Measurements from ENCODE around the gene ELAC1.
"Not testable (repeated sequence)": the region's sequence is repeated elsewhere in the genome, so short reads cannot be mapped to it uniquely, and the experiment has no call there.

Gene ELAC1, protein sequence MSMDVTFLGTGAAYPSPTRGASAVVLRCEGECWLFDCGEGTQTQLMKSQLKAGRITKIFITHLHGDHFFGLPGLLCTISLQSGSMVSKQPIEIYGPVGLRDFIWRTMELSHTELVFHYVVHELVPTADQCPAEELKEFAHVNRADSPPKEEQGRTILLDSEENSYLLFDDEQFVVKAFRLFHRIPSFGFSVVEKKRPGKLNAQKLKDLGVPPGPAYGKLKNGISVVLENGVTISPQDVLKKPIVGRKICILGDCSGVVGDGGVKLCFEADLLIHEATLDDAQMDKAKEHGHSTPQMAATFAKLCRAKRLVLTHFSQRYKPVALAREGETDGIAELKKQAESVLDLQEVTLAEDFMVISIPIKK

DNA sequence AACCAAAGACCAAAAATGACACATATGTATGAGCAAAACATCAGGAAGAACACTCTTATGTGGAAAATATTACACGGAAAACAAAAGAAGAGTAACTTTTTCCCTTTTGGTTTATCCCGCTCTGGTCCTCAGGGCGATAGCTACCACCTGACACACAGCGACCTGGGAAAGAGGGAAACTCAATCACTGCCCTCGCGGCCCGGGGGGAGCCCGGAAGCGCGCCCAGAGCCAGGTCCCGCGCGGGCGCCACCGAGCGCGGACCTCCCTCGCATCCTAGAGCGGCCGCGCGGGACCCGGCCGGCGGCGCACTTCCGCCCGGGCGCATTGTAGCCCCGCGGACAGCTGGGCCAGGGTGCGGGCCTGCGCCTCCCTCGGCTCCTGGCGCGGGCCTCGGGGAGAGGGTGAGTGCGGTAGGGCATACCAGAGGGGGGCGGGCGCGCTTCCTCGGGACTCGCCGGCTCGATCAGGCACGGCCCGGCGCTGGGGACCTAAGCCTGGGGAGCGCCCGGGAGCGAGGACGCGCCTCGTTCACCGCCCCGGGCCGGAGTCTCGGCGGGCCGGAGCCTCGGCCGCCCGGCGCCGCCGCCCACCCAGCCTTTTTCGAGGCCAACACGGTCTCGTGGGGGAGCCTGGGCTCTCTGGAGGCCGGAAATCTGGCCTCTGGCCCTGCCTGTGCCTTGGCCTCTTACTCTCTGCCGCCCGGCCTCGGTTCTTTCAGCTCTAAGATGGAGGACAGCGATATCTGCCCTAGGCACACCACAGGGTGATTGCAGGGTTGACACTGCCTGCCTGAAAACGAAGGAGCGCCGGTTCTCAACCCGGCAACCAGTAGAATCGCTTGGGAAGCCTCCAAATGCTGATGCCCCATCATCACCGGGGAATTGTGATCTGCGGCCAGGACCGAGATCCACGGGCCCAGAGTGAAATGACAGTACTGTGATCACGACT, at the start of gene ELAC1:
Gene ELAC1, plus strand, starts transcription at position 327 of the 948 bp plus-strand sequence. CDS start 6,365 bp downstream, outside the sequence.
- peak in 50 of 51 donors; percentile 17 to 84 (median 65) for DNase-seq

GRCh38 chr18:50918153-50918552, 49.7 kb upstream of the ELAC1 start:
- no peak for DNase-seq

DNA sequence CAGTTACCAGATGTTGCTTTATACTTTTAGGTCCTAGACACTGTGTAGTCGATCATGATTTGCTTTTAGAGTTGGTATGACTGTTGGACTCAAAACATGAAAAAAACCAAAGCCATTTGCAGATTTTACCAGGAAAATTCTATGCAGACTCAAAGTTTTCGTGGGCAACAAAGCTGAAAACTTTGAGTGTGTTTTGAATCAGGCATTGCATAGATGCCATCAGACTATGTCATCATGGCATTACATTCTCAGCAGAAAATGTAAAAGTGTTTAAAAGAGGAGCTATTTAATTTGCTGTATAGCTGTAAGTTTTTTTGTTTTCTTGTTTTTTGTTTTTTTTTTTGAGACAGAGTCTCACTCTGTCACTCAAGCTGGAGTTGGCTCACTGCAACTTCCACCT, 43.5 kb upstream of the ELAC1 start:
- no peak for DNase-seq

DNA sequence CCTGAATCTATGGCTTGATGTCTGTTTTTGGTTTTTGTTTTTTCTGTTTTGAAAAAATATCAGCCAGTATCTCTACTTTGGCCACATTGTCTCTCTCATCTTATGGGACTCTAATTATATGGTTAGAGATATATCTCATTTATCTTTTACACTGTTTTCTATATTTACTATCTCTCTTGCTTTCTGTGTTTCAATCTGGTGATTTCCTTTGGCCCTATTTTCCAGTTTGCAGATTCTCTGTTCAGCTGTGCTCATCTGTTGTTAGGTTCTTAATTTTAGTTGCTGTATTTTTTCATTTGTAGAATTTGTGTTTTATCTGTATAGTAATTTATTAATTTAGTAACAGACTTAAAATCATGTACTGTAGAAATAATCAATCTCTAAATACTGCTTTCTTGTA, 41.3 kb upstream of the ELAC1 start:
- DNase-seq, result no peak

GRCh38 chr18:50928551-50928950, 39.3 kb upstream of the ELAC1 start:
- DNase-seq, result no peak

DNA sequence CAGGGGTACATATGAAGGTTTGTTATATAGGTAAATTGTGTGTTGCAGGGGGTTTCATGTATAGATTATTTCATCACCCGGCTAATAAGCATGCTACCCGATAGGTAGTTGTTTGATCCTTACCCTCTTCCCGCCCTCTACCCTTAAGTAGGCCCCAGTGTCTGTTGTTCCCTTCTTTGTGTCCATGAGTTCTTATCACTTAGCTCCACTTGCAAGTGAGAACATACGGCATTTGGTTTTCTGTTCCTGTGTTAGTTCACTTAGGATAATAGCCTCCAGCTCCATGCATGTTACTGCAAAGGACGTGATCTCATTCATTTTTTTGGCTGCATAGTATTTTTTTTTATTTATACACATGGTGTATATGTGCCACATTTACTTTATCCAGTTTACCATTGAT, 34.2 kb upstream of the ELAC1 start:
- DNase-seq, result no peak

DNA sequence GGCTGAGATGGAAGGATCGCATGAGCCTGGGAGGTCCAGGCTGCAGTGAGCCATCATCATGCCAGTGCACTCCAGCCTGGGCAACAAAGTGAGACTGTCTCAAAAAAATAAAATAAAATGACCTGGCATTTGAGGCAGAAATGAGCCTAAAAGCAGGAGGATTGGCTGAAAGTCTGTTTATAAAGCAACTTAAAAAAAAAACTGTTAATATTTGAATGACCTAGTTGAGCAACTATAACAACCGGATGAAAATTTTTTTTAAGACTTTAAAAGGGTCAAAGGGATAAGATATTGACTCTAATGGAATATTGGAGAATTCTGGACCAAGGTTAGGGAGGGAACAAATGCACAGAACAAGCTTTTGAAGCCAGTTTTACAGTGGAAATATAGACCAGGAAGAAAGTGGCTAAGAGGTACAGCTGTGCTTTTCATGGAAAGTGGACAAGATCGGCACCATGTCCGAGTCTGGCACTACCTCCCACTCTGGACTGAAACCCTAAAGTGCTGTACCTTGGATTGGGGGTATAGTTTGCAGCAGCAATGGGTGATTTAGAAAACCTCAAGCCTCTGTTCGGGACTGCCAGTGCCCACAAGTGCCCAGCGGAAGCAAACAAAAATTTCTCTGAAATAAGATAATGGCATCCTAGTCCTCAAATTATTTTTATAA, 33.2 kb upstream of the ELAC1 start:
- DNase-seq, result no peak

GRCh38 chr18:50935493-50936191, 32.2 kb upstream of the ELAC1 start:
- no peak for DNase-seq

DNA sequence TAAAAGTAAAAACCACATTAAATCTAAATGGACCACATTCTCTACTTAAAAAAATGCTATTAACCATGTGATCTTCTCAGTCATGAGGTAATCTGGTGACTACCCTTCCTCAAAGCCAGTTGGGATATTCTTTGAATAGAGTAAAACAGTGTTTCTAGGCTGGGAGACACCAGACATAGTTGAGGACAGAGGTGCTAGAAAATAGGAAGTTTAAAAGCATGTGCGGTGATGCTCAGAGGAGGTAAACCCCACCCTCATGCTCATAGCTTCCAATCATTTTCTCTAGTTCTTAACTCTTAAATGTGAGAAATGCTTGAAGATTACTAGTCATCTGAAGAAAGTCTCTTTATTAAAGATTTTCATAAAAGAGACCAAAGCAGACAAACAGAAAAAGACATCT, 30.7 kb upstream of the ELAC1 start:
- DNase-seq, result no peak

GRCh38 chr18:50938912-50939311, 28.9 kb upstream of the ELAC1 start:
- no peak for DNase-seq

DNA sequence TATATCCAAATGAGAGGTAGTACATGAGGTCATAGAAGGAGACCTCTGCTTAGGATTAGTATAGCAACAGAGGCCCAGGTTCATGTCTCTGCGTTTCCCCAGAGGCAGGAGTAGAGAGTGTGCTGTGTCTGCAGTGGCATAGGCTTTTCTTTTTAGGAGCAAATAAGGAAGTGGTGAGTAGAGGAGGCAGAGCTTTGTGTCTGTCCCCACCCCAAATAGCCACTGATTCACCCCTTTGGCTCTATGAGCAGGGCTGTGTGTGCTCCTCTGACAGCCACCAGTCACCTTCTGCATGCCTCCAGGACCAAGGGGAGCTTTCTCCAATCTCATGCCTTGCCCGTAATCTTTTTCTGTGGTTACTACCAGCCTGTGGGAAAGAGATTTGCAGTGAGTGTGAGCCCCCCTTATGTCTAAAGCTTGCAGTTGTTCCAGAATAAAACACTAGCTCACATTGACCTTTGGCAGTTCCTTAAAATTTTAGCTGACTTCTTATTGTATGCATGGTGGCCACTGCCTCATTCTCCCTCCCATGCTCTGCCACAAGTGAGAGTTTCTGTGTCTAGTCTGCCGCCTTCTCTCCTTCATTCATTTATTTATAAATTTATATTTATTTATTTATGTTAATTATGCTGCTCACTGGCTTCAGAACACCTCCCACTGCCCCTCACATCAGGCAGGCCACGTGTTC, 23.5 kb upstream of the ELAC1 start:
- peak in 3 of 51 donors; percentile 3 to 7 (median 6) for DNase-seq

DNA sequence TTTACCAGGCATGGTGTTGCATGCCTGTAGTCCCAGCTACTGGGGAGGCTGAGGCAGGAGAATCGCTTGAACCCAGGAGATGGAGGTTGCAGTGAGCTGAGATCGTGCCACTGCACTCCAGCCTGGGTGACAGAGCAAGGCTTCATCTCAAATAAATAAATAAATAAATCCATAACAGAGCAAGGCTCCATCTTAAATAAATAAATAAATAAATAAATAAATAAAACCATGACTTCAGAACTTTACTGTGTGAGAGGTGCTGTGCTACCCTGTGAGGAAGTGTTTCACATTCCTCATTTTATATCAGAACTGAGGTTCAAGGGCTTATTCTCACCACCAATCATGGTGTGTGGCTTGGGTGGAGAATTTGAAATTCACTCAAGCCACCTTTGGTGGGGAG, 21.9 kb upstream of the ELAC1 start:
- not testable (repeated sequence) for DNase-seq

DNA sequence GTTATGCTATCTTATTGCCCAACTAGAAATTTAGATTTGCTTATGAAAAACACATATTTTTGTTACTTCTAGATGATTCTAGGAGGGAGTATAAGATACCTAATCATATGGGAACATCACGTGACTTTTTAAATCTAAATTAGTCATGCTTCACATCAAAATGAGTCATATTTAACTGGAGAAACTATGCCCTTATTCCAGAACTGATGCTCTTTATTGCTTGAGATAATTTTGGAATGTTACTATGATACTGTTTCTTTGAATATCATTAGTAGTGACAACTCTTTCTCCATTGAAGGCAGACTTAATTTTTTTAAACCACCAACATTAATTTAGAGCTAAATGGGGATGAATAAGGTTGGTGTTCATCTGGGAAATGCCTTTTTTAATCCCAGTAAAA, 19.9 kb upstream of the ELAC1 start:
- DNase-seq, result no peak

GRCh38 chr18:50949185-50949584, 18.7 kb upstream of the ELAC1 start:
- DNase-seq, result no peak

- no peak for DNase-seq
Observed at GRCh38 chr18:50950626-50951025, 17.2 kb upstream of the ELAC1 start.

- DNase-seq, result no peak
Observed at GRCh38 chr18:50953822-50954221, 14.0 kb upstream of the ELAC1 start.

DNA sequence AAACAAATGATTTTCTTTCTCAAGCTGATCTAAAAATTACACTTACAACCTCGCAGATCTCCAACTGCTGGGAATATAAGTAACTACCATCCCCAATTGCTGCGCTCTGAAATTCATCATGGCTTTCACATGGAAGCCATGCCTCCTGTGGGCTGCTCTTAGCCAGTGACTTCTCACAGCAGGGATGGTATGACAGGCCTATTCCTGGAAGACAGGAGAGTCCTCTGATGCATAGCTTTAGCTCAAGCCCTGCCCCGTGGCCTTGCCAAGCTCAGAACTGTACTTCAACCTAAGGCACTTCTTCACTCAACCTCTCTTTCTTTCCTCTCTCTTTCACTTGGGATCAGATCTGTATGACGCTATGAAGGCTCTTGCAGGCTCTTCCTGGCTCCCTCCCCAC, 12.6 kb upstream of the ELAC1 start:
- DNase-seq, result no peak

DNA sequence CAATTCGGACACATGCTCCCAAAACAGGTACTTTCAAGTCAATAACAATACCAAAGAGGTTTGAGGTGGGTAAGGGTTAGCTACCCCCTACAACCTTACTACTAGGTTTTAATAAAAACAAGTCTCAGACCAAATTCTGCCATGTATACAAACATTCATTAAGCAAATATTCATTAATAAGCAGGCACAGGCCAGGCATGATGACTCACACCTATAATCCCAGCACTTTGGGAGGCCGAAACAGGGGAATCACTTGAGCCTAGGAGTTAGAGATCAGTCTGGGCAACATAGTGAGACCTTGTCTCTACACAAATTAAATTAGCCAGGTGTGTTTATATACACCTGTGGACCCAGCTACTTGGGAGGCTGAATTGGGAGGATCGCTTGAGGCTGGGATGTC, 11.7 kb upstream of the ELAC1 start:
- no peak for DNase-seq

DNA sequence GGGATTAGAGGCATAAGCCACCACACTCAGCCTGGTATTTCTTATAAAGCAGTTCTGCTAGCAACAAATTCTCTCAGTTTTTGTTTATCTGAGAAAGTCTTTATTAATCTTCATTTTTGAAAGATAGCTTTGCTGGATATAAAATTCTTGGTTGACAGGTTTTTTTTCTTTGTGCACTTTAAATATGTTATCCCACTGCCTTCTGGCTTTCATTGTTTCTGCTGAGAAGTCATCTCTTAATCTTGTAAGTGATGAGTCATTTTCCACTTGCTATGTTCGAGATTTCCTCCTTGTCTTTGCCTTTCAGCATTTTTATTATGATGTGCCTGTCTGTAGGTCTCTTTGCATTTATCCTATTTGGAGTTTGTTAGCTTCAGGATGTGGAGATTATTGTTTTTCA, 5.9 kb upstream of the ELAC1 start:
- DNase-seq, result no peak

DNA sequence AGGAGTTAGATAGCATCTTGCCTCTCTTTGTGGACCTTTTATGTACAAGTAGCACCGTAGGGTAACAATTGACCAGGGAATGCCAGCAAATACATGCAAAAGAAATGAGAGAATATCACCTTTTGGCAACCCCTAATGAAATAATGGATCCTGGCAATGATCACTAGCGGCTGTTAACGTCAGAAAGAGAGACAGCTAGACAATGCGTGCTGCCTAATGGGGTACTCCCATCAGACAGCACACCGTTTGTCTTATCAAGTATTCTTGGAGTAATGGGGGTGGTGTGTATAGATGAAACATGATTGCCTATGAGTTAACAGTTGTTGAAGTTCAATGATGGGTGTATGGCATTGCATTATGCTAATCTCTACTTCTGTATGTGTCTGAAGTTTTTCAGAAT, 1.6 kb downstream of the ELAC1 start:
- DNase-seq, result peak in 1 of 51 donors; percentile 9

DNA sequence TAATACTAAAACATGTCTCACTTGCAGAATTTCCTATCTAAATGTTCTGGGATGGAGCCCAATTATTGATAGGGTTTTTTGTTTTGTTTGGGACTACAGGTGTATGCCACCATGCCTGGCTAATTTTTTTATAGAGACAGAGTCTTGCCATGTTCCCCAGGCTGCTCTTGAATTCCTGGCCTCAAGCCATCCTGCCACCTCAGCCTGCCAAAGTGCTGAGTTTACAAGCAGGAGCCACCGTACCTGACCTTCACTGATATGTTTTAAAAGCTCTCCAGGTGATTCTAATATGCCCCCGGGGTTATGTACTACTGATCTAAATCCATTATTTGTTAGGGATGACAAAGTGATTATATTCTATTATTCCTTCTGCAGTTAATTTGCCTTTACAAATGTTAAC, 2.2 kb downstream of the ELAC1 start:
- DNase-seq, result no peak
